OCI-LY1 (cell line): Measurements from ENCODE around the gene KIF4A.

ENCODE experiments used
- H2AFZ ChIP-seq: fragments of 200-600 bp; sonication (generic), shearing (Covaris generic); 2 replicates; pipeline ENCODE4 v1.6.0; 2014; ENCODE audit warnings: antibody characterized with exemption, mild to moderate bottlenecking, low read length
- H3F3A ChIP-seq: fragments of 200-600 bp; sonication (generic), shearing (Covaris generic); 2 replicates; pipeline ENCODE4 v1.6.0; 2014; ENCODE audit warnings: mild to moderate bottlenecking, antibody characterized with exemption, low read length, moderate library complexity; ENCODE audit not compliant: insufficient read depth
- H3K27ac ChIP-seq: fragments of 200-600 bp; sonication (generic); 2 replicates; pipeline ENCODE4 v1.5.1; 2014; ENCODE audit warnings: low read length, mixed run types, mild to moderate bottlenecking, low read depth; ENCODE audit not compliant: poor library complexity, severe bottlenecking
- H3K27me3 ChIP-seq: fragments of 200-600 bp; sonication (generic); 2 replicates; pipeline ENCODE4 v1.6.0; 2014; ENCODE audit warnings: antibody characterized with exemption, mild to moderate bottlenecking, low read length, moderate library complexity; ENCODE audit not compliant: insufficient read depth
- H3K36me3 ChIP-seq: fragments of 200-600 bp; sonication (generic); 2 replicates; pipeline ENCODE4 v1.6.1; 2014; ENCODE audit warnings: mild to moderate bottlenecking, antibody characterized with exemption, low read length, moderate library complexity, mixed read lengths; ENCODE audit not compliant: insufficient read depth
- H3K4me1 ChIP-seq: fragments of 200-600 bp; sonication (generic); 2 replicates; pipeline ENCODE4 v1.5.1; 2014; ENCODE audit warnings: mild to moderate bottlenecking, low read length, moderate library complexity; ENCODE audit not compliant: insufficient read depth, severe bottlenecking
- H3K4me2 ChIP-seq: fragments of 200-600 bp; sonication (generic), shearing (Covaris generic); 2 replicates; pipeline ENCODE4 v1.6.1; 2014; ENCODE audit warnings: low read length
- H3K4me3 ChIP-seq: fragments of 200-600 bp; sonication (generic); 2 replicates; pipeline ENCODE4 v1.5.1; 2014; ENCODE audit warnings: low read length, low read depth, mild to moderate bottlenecking, mixed read lengths; ENCODE audit not compliant: poor library complexity, severe bottlenecking
- H3K79me2 ChIP-seq: fragments of 200-600 bp; shearing (Covaris generic); 2 replicates; pipeline ENCODE4 v1.6.1; 2016; ENCODE audit warnings: mixed run types, low read length, mixed read lengths; ENCODE audit not compliant: insufficient read depth
- H3K9ac ChIP-seq: fragments of 200-600 bp; sonication (generic), shearing (Covaris generic); 2 replicates; pipeline ENCODE4 v1.6.1; 2014; ENCODE audit warnings: mild to moderate bottlenecking, low read length, mixed read lengths
- H3K9me2 ChIP-seq: fragments of 200-600 bp; sonication (generic), shearing (Covaris generic); 2 replicates; pipeline ENCODE4 v1.6.1; 2014; ENCODE audit warnings: low read depth, mild to moderate bottlenecking, low read length, mixed read lengths
- H3K9me3 ChIP-seq: fragments of 200-600 bp; shearing (Covaris generic); 2 replicates; pipeline ENCODE4 v1.6.1; 2014; ENCODE audit warnings: low read length, mixed read lengths
- H4K20me1 ChIP-seq: fragments of 200-600 bp; sonication (generic), shearing (Covaris generic); 2 replicates; pipeline ENCODE4 v1.6.0; 2016; ENCODE audit warnings: mild to moderate bottlenecking, low read length; ENCODE audit not compliant: insufficient read depth
- CTCF ChIP-seq: fragments of 200-600 bp; sonication (generic), shearing (Covaris generic); IDR thresholded peaks from 2 replicates; pipeline ENCODE4 v1.5.1; 2017; ENCODE audit warnings: mild to moderate bottlenecking, antibody characterized with exemption, low read length, moderate library complexity, mixed read lengths
- EZH2 ChIP-seq: fragments of 200-600 bp; sonication (generic), shearing (Covaris generic); IDR thresholded peaks from 2 replicates; pipeline ENCODE4 v1.8.0; 2017; ENCODE audit warnings: borderline replicate concordance, mixed run types, mild to moderate bottlenecking, antibody characterized with exemption, low read length, moderate library complexity, mixed read lengths

KIF4A gene

GRCh38 chrX:70427365-70427764 is 137.5 kb downstream of the KIF4A start:
- Histone ChIP-seq H3K79me2 (no peaks in the 10 kb centered on the region), H3K4me2 (no peak overlapping the region), H2AFZ (no peak overlapping the region), H3K36me3 (no peaks in the 10 kb centered on the region), H3K27ac (no peak overlapping the region), H3K27me3 (no peaks in the 10 kb centered on the region), H4K20me1 (no peaks in the 10 kb centered on the region), H3K9me3 (no peaks in the 10 kb centered on the region), H3K9me2 (no peaks in the 10 kb centered on the region), H3F3A (no peaks in the 10 kb centered on the region), H3K4me1 (no peaks in the 10 kb centered on the region), H3K9ac (no peak overlapping the region), H3K4me3 (no peak overlapping the region)
- no peak for TF ChIP-seq EZH2
- no peak for TF ChIP-seq CTCF

GRCh38 chrX:70429759-70430158 is 139.9 kb downstream of the KIF4A start:
- Histone ChIP-seq H3K27me3 (no peaks in the 10 kb centered on the region), H3K4me2 (no peak overlapping the region), H3K27ac (no peak overlapping the region), H4K20me1 (no peaks in the 10 kb centered on the region), H3K4me1 (peaks cover 11% of the 10 kb centered on the region), H3K9me3 (no peaks in the 10 kb centered on the region), H3K79me2 (no peaks in the 10 kb centered on the region), H3K9ac (no peak overlapping the region), H3K4me3 (no peak overlapping the region), H2AFZ (no peak overlapping the region), H3K9me2 (no peaks in the 10 kb centered on the region), H3K36me3 (no peaks in the 10 kb centered on the region), H3F3A (no peaks in the 10 kb centered on the region)
- no peak for TF ChIP-seq CTCF
- no peak for TF ChIP-seq EZH2

GRCh38 chrX:70432936-70433847 is 143.3 kb downstream of the KIF4A start:
- Histone ChIP-seq H3K9me2 (no peaks in the 10 kb centered on the region), H3K9me3 (no peaks in the 10 kb centered on the region), H3K4me1 (peaks cover 11% of the 10 kb centered on the region), H3K36me3 (no peaks in the 10 kb centered on the region), H3K9ac (peak overlapping the region; percentile 91), H3F3A (no peaks in the 10 kb centered on the region), H3K27ac (no peak overlapping the region), H3K27me3 (no peaks in the 10 kb centered on the region), H3K79me2 (no peaks in the 10 kb centered on the region), H2AFZ (peak overlapping the region; percentile 98), H4K20me1 (no peaks in the 10 kb centered on the region), H3K4me3 (peak overlapping the region; percentile 87), H3K4me2 (peak overlapping the region; percentile 99)
- TF ChIP-seq CTCF (no peak), EZH2 (no peak)
